HEK293T (cell line): Measurements from ENCODE around the gene CXXC5.

ENCODE experiments used
- ARNT ChIP-seq: fragments of 450-650 bp; IDR thresholded peaks from 2 replicates; pipeline ENCODE4 v1.6.1; 2017; ENCODE audit warnings: mild to moderate bottlenecking
- BHLHE40 ChIP-seq: fragments of 450-650 bp; IDR thresholded peaks from 2 replicates; pipeline ENCODE4 v1.6.1; 2016; ENCODE audit warnings: mild to moderate bottlenecking, moderate library complexity, borderline replicate concordance
- FOXM1 ChIP-seq: fragments of 450-650 bp; IDR thresholded peaks from 2 replicates; pipeline ENCODE4 v1.6.1; 2017; ENCODE audit warnings: mild to moderate bottlenecking, borderline replicate concordance
- SP1 ChIP-seq: fragments of 450-650 bp; IDR thresholded peaks from 2 replicates; pipeline ENCODE4 v1.6.1; 2017

GRCh38 chr5:139633295-139634027 lies 14.7 kb upstream of the CXXC5 start:
- TF ChIP-seq SP1 (no peak), ARNT (no peak), BHLHE40 (no peak), FOXM1 (no peak)
